HFFc6 (cell line): Measurements from ENCODE around the gene EPYC. TPM values are rescaled to one million over a fixed set of nuclear protein-coding genes. Genes with fewer than 3 reads are reported as not detected.
A peak's percentile ranks its signal among the peaks of the same experiment; 100 is the strongest.

Source experiments
- DNase-seq: peaks from one replicate; pipeline ENCODE4 v3.0.0-alpha.2; 2018
- H3K27ac Mint-ChIP-seq: 2 replicates; pipeline ENCODE4 v1.8.0; 2020; ENCODE audit warnings: mild to moderate bottlenecking, mixed read lengths
- H3K27me3 Mint-ChIP-seq: 2 replicates; pipeline ENCODE4 v1.8.0; 2021; ENCODE audit warnings: mild to moderate bottlenecking, moderate library complexity, mixed read lengths; ENCODE audit not compliant: insufficient read depth
- H3K36me3 Mint-ChIP-seq: 2 replicates; pipeline ENCODE4 v1.8.0; 2021; ENCODE audit warnings: low read depth, mixed read lengths
- H3K4me1 Mint-ChIP-seq: 2 replicates; pipeline ENCODE4 v1.8.0; 2020; ENCODE audit warnings: low read depth, mixed read lengths
- H3K4me3 Mint-ChIP-seq: 2 replicates; pipeline ENCODE4 v1.8.0; 2020; ENCODE audit warnings: mild to moderate bottlenecking, moderate library complexity, mixed read lengths
- H3K9me3 Mint-ChIP-seq: 2 replicates; pipeline ENCODE4 v1.8.0; 2020; ENCODE audit warnings: mild to moderate bottlenecking, mixed read lengths
- CTCF ChIP-seq: fragments of 200-600 bp; sonication (generic); IDR thresholded peaks from 2 replicates; pipeline ENCODE4 v1.5.0; 2021; ENCODE audit warnings: antibody characterized with exemption, mild to moderate bottlenecking
- total RNA-seq, 6 experiments: library from RNA; stranded (reverse); fragmentation: NEBNext Ultra II Directional; extraction: Animal tissue kit (Norgen Biotek cat#: 25700); gene quantifications; 2 replicates in 1 of 6; 3 replicates in 5 of 6; pipeline ENCODE4 v1.2.3, GENCODE V29; 2021

EPYC gene
- total RNA-seq, 6 experiments from 2014 or later = not detected

- no peak for TF ChIP-seq CTCF
- Mint-ChIP-seq H3K27ac (no peak overlapping the region), H3K9me3 (no peaks in the 10 kb centered on the region), H3K36me3 (no peaks in the 10 kb centered on the region), H3K4me3 (no peak overlapping the region), H3K4me1 (peaks cover 41% of the 10 kb centered on the region), H3K27me3 (no peaks in the 10 kb centered on the region)
- DNase-seq = no peak
Observed at GRCh38 chr12:90977224-90977623, 27.5 kb downstream of the EPYC start.

- Mint-ChIP-seq H3K36me3 (no peaks in the 10 kb centered on the region), H3K27me3 (no peaks in the 10 kb centered on the region), H3K9me3 (no peaks in the 10 kb centered on the region), H3K4me1 (peaks cover 37% of the 10 kb centered on the region), H3K4me3 (peak overlapping the region; percentile 8; the same call in 1 of the 2 replicates), H3K27ac (peak overlapping the region; percentile 40)
- TF ChIP-seq CTCF = no peak
- peak; percentile 55 for DNase-seq
Observed at GRCh38 chr12:90974286-90974685, 30.5 kb downstream of the EPYC start.

- peaks cover 28% of the 10 kb centered on the region for H3K4me1 Mint-ChIP-seq
- H3K4me3 Mint-ChIP-seq = no peak overlapping the region
- H3K9me3 Mint-ChIP-seq = no peaks in the 10 kb centered on the region
- DNase-seq = no peak
- no peaks in the 10 kb centered on the region for H3K36me3 Mint-ChIP-seq
- no peak for TF ChIP-seq CTCF
- no peak overlapping the region for H3K27ac Mint-ChIP-seq
- no peaks in the 10 kb centered on the region for H3K27me3 Mint-ChIP-seq
Observed at GRCh38 chr12:90972226-90972625, 32.5 kb downstream of the EPYC start.

- Mint-ChIP-seq H3K4me1 (peaks cover 28% of the 10 kb centered on the region), H3K9me3 (no peaks in the 10 kb centered on the region), H3K27me3 (no peaks in the 10 kb centered on the region; the same call in 1 of the 2 replicates), H3K36me3 (no peaks in the 10 kb centered on the region), H3K27ac (no peak overlapping the region), H3K4me3 (no peak overlapping the region)
- no peak for TF ChIP-seq CTCF
- DNase-seq = no peak
Observed at GRCh38 chr12:90970911-90971310, 33.9 kb downstream of the EPYC start.

GRCh38 chr12:90970471-90970870 lies 34.3 kb downstream of the EPYC start:
- peaks cover 28% of the 10 kb centered on the region for H3K4me1 Mint-ChIP-seq
- no peaks in the 10 kb centered on the region; the same call in 1 of the 2 replicates for H3K27me3 Mint-ChIP-seq
- no peak for TF ChIP-seq CTCF
- H3K4me3 Mint-ChIP-seq = no peak overlapping the region
- H3K9me3 Mint-ChIP-seq = no peaks in the 10 kb centered on the region
- no peak for DNase-seq
- H3K27ac Mint-ChIP-seq = no peak overlapping the region
- no peaks in the 10 kb centered on the region for H3K36me3 Mint-ChIP-seq

- Mint-ChIP-seq H3K9me3 (no peaks in the 10 kb centered on the region), H3K4me3 (no peak overlapping the region), H3K27ac (no peak overlapping the region), H3K36me3 (no peaks in the 10 kb centered on the region), H3K27me3 (no peaks in the 10 kb centered on the region; the same call in 1 of the 2 replicates), H3K4me1 (peaks cover 28% of the 10 kb centered on the region)
- DNase-seq = no peak
- TF ChIP-seq CTCF = no peak
Observed at GRCh38 chr12:90969851-90970250, 34.9 kb downstream of the EPYC start.
